Measurements from ENCODE around the gene CFAP77. TPM values are rescaled to one million over a fixed set of nuclear protein-coding genes. Genes with fewer than 3 reads are reported as not detected.

The CFAP77 gene
- not detected in 2 replicates for total RNA-seq

GRCh38 chr9:132409828-132410528 lies at the start of gene CFAP77:
Gene CFAP77 (plus strand): TSS chr9:132410211. CDS start chr9:132410272, 61 bp downstream.

GRCh38 chr9:132406554-132407122 lies 3.4 kb upstream of the CFAP77 start, which contains the start of gene TTF1:
Gene TTF1 (minus strand): TSS chr9:132406840. CDS start chr9:132402821, 4,019 bp downstream.

GRCh38 chr9:132582276-132582785 lies 172.3 kb downstream of the CFAP77 start, which contains the start of gene BARHL1:
Gene BARHL1 (plus strand): TSS chr9:132582606. CDS start chr9:132582798, 192 bp downstream.

Other genes with a start within 250 kb of the CFAP77 start
- under 0.01 and 0.24 TPM in 2 replicates for gene NTNG2, start 248.2 kb upstream of the CFAP77 start, total RNA-seq
- gene SETX, start 55.2 kb upstream of the CFAP77 start, total RNA-seq: 52.4 and 62.9 TPM in 2 replicates
- gene TTF1, start 3.4 kb upstream of the CFAP77 start, total RNA-seq: 7.7 and 10.4 TPM in 2 replicates
- not detected in 2 replicates for gene BARHL1, start 172.4 kb downstream of the CFAP77 start, total RNA-seq